GM10248 (cell line): ENCODE data around the gene KCNQ1.

Source experiments
- CTCF ChIA-PET: fragments of 300-600 bp; sonication (Branson Sonifier 250); formaldehyde crosslinking; extraction: SDS; loops from one replicate; lab custom pipeline; 2021; ENCODE audit warnings: antibody characterized with exemption; lab: Yijun Ruan, JAX
- POLR2A ChIA-PET: fragments of 350-650 bp; sonication (Branson Sonifier 250); formaldehyde crosslinking; extraction: SDS; loops from one replicate; lab custom pipeline; 2020; ENCODE audit warnings: antibody characterized with exemption; lab: Yijun Ruan, JAX
- DNase-seq: peaks from one replicate; pipeline ENCODE4 v3.0.0; 2012; ENCODE audit errors: extremely low spot score
- CTCF ChIP-seq: IDR thresholded peaks from 2 replicates; pipeline ENCODE4 v1.5.1; 2012; ENCODE audit warnings: mild to moderate bottlenecking, low read depth; ENCODE audit errors: extremely low read depth, missing control alignments, control extremely low read depth

KCNQ1 gene

DNA sequence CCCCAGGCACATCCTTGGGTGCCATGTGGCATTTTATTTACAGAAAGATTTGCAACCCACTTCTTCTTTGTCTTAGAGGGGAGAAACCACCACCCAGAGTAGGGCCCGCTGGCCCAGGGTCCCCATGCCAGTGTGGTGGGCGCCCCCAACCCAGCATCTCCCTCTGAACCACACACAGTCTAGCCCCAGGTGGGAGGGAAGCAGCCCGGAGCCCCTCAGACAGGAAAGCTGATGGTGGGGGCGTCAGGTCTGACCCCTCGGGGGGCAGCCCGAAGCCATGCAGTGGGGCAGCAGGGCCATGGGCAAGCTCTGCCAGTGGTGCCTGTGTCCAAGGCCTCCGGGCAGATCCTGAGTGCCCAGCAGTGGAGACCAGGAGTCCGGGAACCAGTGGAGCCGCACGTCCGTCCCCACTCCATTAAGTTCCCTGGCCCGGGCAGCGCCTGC lies 12.2 kb upstream of the KCNQ1 start:
- POLR2A ChIA-PET: no interaction called here
- CTCF ChIA-PET: interaction anchor here (1.3 to 1.6 kb wide), 2 partner anchors 98 to 127 kb away, joined by 5 to 7 read pairs; no protein-coding TSS in a partner anchor

GRCh38 chr11:2433106-2433925 lies 11.5 kb upstream of the KCNQ1 start:
- ChIA-PET POLR2A (no interaction called here), CTCF (interaction anchor here (1.3 to 1.6 kb wide), 2 partner anchors 97 to 128 kb away, joined by 5 to 7 read pairs; no protein-coding TSS in a partner anchor)
- no peak for DNase-seq
- TF ChIP-seq CTCF: no peak

More for the DNA sequence above, 12.2 kb upstream of the KCNQ1 start:
- DNase-seq: no peak
- TF ChIP-seq CTCF: no peak

DNA sequence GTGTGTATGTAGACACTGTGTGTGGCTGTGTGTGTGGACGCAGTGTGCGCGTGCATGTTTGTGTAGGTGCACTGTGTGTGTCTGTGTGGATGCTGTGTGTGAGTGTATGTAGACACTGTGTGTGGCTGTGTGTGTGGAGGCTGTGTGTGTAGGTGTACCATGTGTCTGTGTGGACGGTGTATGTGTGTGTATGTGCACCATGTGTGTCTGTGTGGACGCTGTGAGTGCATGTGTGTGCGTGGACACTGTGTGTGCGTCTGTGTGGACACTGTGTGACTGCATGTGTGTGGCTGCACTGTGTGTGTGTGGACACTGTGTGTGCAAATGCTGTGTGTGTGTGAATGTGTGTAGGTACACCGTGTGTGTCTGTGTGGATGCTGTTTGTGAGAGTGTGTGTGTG lies 10.8 kb upstream of the KCNQ1 start:
- CTCF ChIA-PET: no interaction called here
- POLR2A ChIA-PET: no interaction called here
- no peak for TF ChIP-seq CTCF

GRCh38 chr11:2434506-2435255 lies 10.1 kb upstream of the KCNQ1 start:
- no peak for TF ChIP-seq CTCF
- DNase-seq: no peak
- CTCF ChIA-PET: no interaction called here
- POLR2A ChIA-PET: no interaction called here

More for the DNA sequence above, 10.8 kb upstream of the KCNQ1 start:
- no peak for DNase-seq

- TF ChIP-seq CTCF: no peak
- no peak for DNase-seq
- POLR2A ChIA-PET: no interaction called here
- CTCF ChIA-PET: interaction anchor here (2.5 kb wide), 1 partner anchor 96 kb away, joined by 8 read pairs; no protein-coding TSS in a partner anchor
Observed at GRCh38 chr11:2435288-2436012, 9.4 kb upstream of the KCNQ1 start.
